HG03097 (cell line): ENCODE data around the gene SYNJ2.

Source experiments
- ATAC-seq: cut with Tn5 transposase; IDR thresholded peaks from one replicate; pipeline ENCODE4 v1.9.1; 2021; ENCODE audit not compliant: unreplicated experiment, low FRiP score

Gene SYNJ2

GRCh38 chr6:158038291-158039177, 56.9 kb downstream of the SYNJ2 start:
- ATAC-seq: no peak

DNA sequence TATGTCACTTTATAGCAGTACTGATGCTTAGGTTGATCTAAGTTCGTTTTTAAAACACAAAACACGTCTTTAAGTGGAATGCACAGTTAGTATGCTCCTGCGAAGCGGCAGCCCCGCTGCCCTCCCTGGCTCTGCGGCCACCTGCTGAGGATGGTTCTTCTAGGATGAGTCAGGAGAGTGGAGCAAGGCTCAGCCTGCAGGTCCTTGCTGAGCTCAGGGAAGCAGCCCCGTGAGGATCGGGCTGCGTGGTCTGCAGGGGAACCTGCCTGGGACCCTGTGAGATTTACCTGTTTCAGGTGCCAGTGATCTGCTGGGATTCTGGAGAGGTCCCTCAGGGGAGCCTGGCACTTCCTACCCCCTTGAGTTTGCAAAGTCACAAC, 57.5 kb downstream of the SYNJ2 start:
- ATAC-seq: no peak

DNA sequence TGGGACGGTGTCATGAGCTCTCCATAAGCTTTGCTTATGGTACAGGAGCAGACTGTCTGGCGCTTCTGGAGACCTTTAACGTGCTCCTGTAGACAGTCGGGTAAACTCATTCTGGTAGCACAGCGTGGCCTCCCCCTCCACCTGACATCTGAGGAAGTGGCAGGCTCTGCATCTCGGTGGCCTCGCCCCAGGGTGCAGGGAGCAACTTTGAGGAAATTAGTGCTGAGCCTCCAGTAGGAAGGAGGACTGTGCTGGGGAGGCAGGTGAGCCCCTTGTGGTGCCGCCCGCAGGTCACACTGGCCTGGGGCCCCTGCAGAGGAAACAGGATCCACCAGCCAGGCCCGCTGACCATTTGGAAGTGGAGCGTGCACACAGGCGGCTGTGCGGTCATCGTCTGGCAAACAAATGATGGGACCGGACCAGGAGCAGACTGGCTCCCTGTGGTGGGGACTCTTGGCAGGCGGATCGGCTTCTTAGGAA, 57.9 kb downstream of the SYNJ2 start:
- no peak for ATAC-seq

DNA sequence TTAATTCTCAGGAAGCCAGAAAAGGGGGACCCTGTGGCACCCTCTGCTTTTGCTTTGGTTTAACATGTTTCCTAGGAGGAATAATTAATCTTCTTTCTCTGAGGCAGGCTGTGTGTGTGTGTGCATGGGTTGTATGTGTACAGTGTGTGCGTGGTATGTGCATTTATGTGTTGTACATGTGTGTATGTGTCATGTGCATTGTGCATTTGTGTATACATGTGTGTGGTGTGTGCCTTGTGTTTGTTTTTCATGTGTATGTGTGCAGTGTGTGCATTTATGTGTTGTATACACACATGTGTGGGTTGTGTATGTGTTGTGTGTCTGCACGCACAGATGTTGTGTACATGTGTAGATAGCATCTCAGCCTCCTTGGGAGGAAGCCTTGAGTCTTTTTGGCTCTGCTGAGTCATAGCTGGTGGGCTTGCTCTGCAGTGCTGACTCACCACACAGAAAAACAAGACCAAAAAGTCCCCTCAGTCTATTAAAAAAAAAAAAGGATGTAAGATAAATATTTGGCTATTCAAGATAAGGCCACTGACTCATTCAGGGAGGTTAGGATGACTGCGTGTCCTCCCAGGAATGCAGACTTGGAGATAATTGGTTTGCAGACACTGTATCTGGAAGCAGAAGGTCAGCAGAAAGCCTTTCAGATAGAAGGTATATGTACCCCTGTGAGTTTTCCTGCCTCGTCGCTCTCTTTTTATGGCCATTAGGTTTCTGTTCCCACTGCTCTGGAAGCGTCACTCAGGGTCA, 58.6 kb downstream of the SYNJ2 start:
- ATAC-seq: no peak

DNA sequence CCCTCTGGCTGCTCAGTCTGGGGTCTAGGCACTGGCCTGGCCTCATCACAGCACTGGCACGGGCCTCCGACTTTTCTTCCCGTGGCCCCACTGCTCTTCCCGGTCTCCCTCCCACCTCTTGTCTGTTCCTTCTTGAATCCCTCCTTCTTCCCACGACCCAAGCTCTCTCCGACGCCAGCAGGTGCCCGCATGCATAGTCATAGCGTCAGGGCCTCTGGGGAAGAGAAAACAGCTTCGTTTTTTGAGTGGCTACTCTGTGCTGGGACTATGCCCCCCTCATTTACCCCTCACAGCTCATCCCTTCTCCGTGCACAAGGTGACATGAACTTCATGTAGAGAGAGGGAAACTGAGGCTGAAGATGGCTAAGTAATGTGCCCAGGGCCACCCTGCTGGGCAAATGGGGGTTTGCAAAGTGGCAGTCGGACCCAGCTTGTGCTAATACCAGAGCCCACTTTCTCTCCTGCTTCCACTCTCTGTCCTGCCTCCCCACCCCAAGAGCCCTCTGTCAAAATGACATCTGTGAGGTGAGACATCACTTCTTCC, 59.2 kb downstream of the SYNJ2 start:
- ATAC-seq: no peak

DNA sequence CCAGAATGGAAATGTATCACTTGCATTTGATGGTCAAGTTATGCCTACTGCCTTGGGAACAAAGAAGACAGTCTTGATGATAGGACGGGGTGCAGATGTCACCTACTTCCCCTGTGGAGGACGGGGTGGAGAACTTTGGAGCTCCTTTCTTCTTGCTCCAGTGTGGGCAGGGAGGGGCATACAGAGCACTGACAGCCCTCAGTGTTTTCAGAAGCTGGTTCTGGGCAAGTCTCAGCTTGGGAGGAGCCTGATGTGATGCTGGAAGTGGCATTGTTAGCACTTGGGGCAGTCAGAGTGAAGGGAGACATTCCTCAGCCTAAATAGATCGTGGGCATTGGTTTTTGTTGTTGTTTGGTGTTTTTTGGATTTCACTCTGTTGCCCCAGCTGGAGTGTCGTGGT, 59.7 kb downstream of the SYNJ2 start:
- no peak for ATAC-seq

GRCh38 chr6:158041788-158042187, 60.1 kb downstream of the SYNJ2 start:
- ATAC-seq: no peak

DNA sequence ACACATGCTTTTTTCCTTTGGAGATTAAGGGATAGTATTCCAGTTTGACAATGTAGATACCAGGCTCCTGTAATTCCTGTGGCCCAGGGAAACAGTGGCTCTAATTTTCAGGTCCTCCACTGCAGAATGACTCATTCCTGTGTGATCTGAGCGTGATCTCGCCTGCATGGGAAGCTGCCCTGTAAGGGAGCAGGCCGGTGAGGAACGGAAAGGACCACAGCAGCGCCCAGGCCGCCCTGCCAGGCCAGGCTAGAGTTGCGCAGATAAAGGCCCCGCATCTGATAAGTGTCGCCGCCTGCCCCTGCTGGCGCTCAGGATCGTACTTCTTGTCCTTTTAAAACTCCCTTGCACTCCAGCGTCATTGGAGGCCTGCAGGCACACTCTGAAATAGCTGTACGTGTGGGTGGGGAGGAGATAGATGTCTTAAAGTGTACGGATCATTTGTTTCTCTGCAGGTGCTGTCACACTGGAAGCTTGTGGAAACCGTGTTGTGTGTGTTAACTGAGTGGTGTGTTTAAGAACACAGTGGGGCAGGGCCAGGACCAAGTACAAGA, 60.7 kb downstream of the SYNJ2 start:
- ATAC-seq: no peak

- no peak for ATAC-seq
These were observed 61.3 kb downstream of the SYNJ2 start for GRCh38 chr6:158043008-158043407.

DNA sequence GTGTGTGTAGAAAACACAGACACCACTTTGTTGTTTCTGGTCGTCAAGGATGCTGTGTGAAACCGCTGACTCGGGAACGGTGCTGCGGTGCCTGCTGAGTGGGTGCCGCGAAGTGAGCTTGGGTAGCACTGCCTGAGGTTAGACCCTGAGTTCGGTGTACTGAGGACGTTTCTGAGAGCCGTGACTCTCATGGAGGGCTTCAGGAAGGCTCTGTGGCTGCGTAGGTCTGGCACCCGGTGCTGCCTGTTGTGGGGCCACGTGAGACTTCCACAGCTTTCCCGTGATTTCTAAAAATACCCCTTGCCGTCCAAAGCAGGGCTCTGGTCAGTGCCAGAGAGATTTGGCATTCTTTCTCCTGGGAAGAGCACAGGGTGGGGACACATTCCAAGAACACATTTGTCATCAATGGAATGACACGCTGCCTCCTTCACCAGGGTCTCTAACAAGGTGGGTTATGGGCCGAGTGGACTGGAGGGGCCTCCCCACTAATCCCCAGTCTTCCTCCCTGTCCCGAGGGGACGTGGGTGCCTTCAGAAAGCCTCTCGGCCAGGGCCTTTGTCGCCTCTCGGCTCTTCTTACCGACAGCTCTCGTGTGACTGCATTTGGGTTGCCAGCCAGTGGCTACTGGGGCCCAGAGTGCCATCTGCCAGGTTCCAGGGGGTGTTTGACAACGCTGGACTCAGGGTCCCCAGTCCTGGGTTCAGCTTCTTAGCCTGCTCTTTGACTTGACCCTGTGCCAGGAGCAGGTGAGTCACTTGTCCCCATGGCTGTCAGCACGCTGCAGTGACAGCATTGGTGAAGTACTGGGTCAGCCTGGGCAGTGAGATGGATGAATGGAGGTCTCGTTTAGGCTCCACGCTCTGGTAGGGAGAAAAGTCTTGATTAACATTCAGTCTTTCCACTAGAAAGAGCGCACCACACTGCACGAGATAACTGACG, 62.2 kb downstream of the SYNJ2 start:
- ATAC-seq: no peak

GRCh38 chr6:158044525-158044888, 62.8 kb downstream of the SYNJ2 start:
- no peak for ATAC-seq

DNA sequence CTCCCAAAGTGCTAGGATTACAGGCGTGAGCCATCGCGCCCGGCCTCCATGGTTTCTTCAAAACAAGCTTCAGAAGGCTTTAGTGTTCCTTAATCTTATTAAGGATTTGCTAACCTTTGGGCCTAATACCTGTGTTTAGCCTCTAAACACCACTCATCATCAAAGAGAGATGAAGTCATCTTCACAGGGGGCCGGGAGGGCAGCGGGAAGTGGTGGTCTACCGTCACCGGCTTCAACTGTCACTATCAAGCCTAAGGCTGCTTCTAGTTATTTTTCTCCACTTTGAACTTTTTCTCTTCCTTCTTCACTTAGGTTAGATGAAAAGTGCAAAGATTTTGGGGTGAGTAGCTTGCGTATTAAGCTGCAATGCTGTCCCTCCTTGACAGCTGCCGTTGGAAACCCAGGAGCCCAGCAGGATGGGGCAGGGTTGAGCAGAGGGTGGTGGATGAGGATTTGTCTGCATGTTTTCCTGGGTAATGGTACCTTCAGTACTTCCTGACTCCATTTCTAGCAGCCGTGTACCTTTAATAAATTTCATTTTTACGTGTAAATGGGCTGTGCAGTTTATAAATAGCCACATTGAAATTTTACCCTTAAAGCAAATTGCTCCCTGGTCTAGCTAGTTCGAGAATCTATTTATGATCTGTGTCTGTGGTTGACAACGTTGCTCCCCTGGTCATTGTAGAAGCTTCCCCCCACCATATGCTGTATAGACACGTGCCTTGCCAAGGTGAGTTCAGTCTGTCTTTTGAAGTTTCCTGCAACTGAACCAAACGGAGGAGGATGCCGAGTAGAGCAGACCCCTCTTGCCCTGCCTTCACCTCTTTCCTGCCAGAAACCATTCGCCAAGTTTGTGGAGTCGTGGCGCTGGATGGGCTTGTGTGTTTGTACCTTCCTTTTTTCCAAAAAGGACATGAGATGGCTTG, 64.8 kb downstream of the SYNJ2 start:
- no peak for ATAC-seq

GRCh38 chr6:158047127-158047518, 65.5 kb downstream of the SYNJ2 start:
- no peak for ATAC-seq

GRCh38 chr6:158047563-158048323, 66.1 kb downstream of the SYNJ2 start:
- no peak for ATAC-seq

DNA sequence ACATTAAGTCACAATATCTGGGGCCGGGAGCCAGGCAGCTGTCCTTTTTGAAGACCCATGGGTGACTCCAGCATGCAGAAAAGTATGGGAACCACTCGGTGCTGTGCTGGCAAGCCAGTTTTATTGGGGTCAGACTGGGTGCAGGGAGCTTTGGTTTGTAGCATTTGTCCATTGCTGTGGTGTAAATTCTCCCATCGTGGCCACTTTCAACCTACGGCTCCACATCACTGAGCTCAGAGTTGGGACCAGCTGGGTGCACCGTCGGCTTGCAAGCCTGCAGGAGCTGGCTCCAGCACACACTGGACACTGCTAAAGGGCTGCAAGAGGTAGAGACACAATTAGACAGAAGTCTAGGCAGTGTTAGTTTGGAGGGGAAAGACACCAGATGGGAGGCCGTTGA, 66.9 kb downstream of the SYNJ2 start:
- ATAC-seq: no peak

DNA sequence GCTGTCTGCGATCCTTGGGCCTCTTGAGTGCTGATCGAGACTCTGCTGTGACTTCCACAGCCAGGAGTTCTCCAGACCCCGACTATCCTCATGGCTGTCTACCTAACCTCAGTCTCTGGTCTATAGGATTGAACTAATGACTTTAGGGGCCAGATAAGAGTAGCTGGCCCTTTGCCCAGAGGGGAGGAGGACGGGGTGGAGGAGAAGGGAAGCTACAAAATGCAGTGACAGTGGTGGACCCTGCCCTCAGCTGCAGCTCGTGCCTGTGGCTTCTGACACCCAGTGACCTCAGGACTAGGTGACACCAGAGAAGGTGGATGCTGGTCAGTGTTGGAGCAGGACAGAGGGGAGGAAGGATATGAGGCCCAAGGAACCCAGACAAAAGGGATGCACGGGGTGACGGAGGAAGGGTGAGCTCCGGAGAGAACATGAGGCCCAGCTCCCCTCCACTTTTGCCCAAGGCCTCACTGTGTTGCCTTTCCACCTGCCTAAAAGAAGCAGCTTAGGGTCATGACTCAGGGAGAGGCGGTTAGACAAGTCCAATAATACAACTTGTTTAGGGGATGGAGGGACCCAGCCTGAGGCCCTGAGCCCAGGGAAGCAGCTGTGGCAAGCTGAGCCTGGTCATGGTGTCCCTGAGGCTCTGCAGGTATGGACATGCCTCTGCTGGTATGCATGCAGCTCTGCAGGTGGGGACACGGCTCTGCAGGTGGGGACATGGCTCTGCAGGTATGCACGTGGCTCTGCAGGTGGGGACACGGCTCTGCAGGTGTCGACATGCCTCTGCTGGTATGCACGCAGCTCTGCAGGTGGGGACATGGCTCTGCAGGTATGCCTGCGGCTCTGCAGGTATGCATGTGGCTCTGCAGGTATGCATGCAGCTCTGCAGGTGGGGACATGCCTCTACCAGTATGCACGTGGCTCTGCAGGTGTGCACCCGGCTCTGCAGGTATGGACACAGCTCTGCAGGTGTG, 67.7 kb downstream of the SYNJ2 start:
- no peak for ATAC-seq

GRCh38 chr6:158050107-158050735, 68.6 kb downstream of the SYNJ2 start:
- no peak for ATAC-seq
